ENCODE data around the gene HRH3.

- TF ChIP-seq CTCF (IDR thresholded peaks at IDR 0.05; ENCODE audit: low read depth, low read length, poor library complexity, severe bottlenecking) (no peak), EZH2phosphoT487 (IDR thresholded peaks at IDR 0.05; ENCODE audit: borderline replicate concordance, low read length) (no peak)
These were observed 16.9 kb upstream of the HRH3 start for GRCh38 chr20:62236766-62237513.
